Mesendoderm (in vitro differentiated cells): ENCODE data around the gene ITGB2.

Experiments
- DNase-seq: peaks from one replicate; pipeline ENCODE4 v3.0.0; 2013
- H2AK5ac ChIP-seq: 2 replicates; pipeline ENCODE4 v1.6.1; 2013; ENCODE audit warnings: low read length, inconsistent platforms
- H2BK120ac ChIP-seq: 2 replicates; pipeline ENCODE4 v1.6.1; 2013; ENCODE audit warnings: low read depth, mild to moderate bottlenecking, low read length, moderate library complexity, mixed read lengths
- H2BK15ac ChIP-seq: replicated peaks from 2 replicates; pipeline ENCODE4 v1.6.1; 2013; ENCODE audit warnings: low read depth, mild to moderate bottlenecking, moderate library complexity
- H2BK5ac ChIP-seq: 2 replicates; pipeline ENCODE4 v1.6.1; 2013; ENCODE audit warnings: low read length, inconsistent platforms
- H3K18ac ChIP-seq: 2 replicates; pipeline ENCODE4 v1.6.1; 2013; ENCODE audit warnings: mild to moderate bottlenecking, low read length, mixed read lengths
- H3K23ac ChIP-seq: one replicate; pipeline ENCODE4 v1.6.1; 2013; ENCODE audit warnings: low read length
- H3K27ac ChIP-seq: 2 replicates; pipeline ENCODE4 v1.5.1; 2013; ENCODE audit warnings: low read depth, mild to moderate bottlenecking, inconsistent platforms, low read length, moderate library complexity
- H3K27me3 ChIP-seq: 2 replicates; pipeline ENCODE4 v1.6.1; 2013; ENCODE audit warnings: low read length, control low read depth, mild to moderate bottlenecking, inconsistent platforms; ENCODE audit not compliant: insufficient read depth, poor library complexity
- H3K36me3 ChIP-seq: 2 replicates; pipeline ENCODE4 v1.6.1; 2013; ENCODE audit warnings: low read length, inconsistent platforms; ENCODE audit not compliant: control insufficient read depth, insufficient read depth
- H3K4ac ChIP-seq: one replicate; pipeline ENCODE4 v1.6.1; 2013; ENCODE audit warnings: low read depth, mild to moderate bottlenecking, low read length, moderate library complexity
- H3K4me1 ChIP-seq: 2 replicates; pipeline ENCODE4 v1.6.1; 2013; ENCODE audit warnings: low read depth, low read length, inconsistent platforms; ENCODE audit not compliant: control insufficient read depth
- H3K4me2 ChIP-seq: 2 replicates; pipeline ENCODE4 v1.6.1; 2013; ENCODE audit warnings: low read length
- H3K4me3 ChIP-seq: 2 replicates; pipeline ENCODE4 v1.5.1; 2013; ENCODE audit warnings: mild to moderate bottlenecking, low read length
- H3K56ac ChIP-seq: one replicate; pipeline ENCODE4 v1.6.1; 2013; ENCODE audit warnings: low read length
- H3K79me1 ChIP-seq: 2 replicates; pipeline ENCODE4 v1.6.1; 2013; ENCODE audit warnings: low read length, inconsistent platforms
- H3K79me2 ChIP-seq: 2 replicates; pipeline ENCODE4 v1.6.1; 2013; ENCODE audit warnings: mild to moderate bottlenecking, low read length; ENCODE audit not compliant: control insufficient read depth, insufficient read depth
- H3K9ac ChIP-seq: 2 replicates; pipeline ENCODE4 v1.6.1; 2013; ENCODE audit warnings: low read length, inconsistent platforms
- H4K5ac ChIP-seq: one replicate; pipeline ENCODE4 v1.6.1; 2013; ENCODE audit warnings: low read length
- H4K8ac ChIP-seq: one replicate; pipeline ENCODE4 v1.6.1; 2013; ENCODE audit warnings: low read depth, mild to moderate bottlenecking, control low read depth, low read length, moderate library complexity
- WGBS: extraction: QIAGEN DNeasy Blood & Tissue Kit; methylation state at CpG from one replicate; pipeline ENCODE4 v1.1.7; 2013; ENCODE audit warnings: low lambda C conversion rate, missing lambda C conversion rate; ENCODE audit not compliant: insufficient coverage; ENCODE audit errors: extremely low coverage; 5-methylcytosine and 5-hydroxymethylcytosine counted together

Gene ITGB2

GRCh38 chr21:44867464-44867863 is 53.2 kb downstream of the ITGB2 start:
- Histone ChIP-seq H3K56ac (peak overlapping the region; percentile 2), H3K27ac (no peak overlapping the region), H4K8ac (no peak overlapping the region), H2BK120ac (no peak overlapping the region), H3K4me2 (no peak overlapping the region), H3K4ac (no peak overlapping the region), H2BK5ac (no peak overlapping the region), H2AK5ac (no peak overlapping the region), H3K4me1 (peaks cover 25% of the 10 kb centered on the region), H3K4me3 (no peak overlapping the region), H3K18ac (no peak overlapping the region), H3K36me3 (peaks cover 2% of the 10 kb centered on the region), H2BK15ac (no peak overlapping the region), H4K5ac (no peak overlapping the region), H3K27me3 (no peaks in the 10 kb centered on the region), H3K23ac (no peak overlapping the region), H3K9ac (peak overlapping the region; percentile 38), H3K79me1 (peaks cover 36% of the 10 kb centered on the region), H3K79me2 (peaks cover 91% of the 10 kb centered on the region)
- WGBS = no CpG with 5 or more reads among the region's 15 CpGs
- no peak for DNase-seq

- no CpG with 5 or more reads among the region's 7 CpGs for WGBS
- H3K23ac ChIP-seq = no peak overlapping the region
- H3K27me3 ChIP-seq = no peaks in the 10 kb centered on the region
- H2BK120ac ChIP-seq = no peak overlapping the region
- peak overlapping the region; percentile 38 for H3K9ac ChIP-seq
- peaks cover 39% of the 10 kb centered on the region for H3K79me1 ChIP-seq
- no peak overlapping the region for H3K4ac ChIP-seq
- H3K79me2 ChIP-seq = peaks cover 87% of the 10 kb centered on the region
- no peak overlapping the region for H2BK15ac ChIP-seq
- peak; percentile 66 for DNase-seq
- H3K4me1 ChIP-seq = peaks cover 23% of the 10 kb centered on the region
- no peak overlapping the region for H4K8ac ChIP-seq
- no peak overlapping the region for H3K4me2 ChIP-seq
- peak overlapping the region; percentile 69 for H3K56ac ChIP-seq
- H3K27ac ChIP-seq = no peak overlapping the region
- no peak overlapping the region for H4K5ac ChIP-seq
- H3K4me3 ChIP-seq = no peak overlapping the region
- H2BK5ac ChIP-seq = peak overlapping the region; percentile 65
- H3K18ac ChIP-seq = no peak overlapping the region
- H2AK5ac ChIP-seq = no peak overlapping the region
- H3K36me3 ChIP-seq = peaks cover 2% of the 10 kb centered on the region
Measured at GRCh38 chr21:44866780-44867179, 53.9 kb downstream of the ITGB2 start.

- WGBS = no CpG with 5 or more reads among the region's 12 CpGs
Measured at GRCh38 chr21:44865561-44866280, 55.0 kb downstream of the ITGB2 start.

GRCh38 chr21:44862869-44863685 is 57.6 kb downstream of the ITGB2 start:
- Histone ChIP-seq H3K23ac (no peak overlapping the region), H2BK15ac (no peak overlapping the region), H2BK120ac (no peak overlapping the region), H3K27ac (no peak overlapping the region), H2AK5ac (no peak overlapping the region), H3K79me1 (peaks cover 46% of the 10 kb centered on the region), H3K56ac (no peak overlapping the region), H3K27me3 (no peaks in the 10 kb centered on the region), H3K4ac (no peak overlapping the region), H3K4me3 (no peak overlapping the region), H3K4me2 (no peak overlapping the region), H3K36me3 (peaks cover 8% of the 10 kb centered on the region), H2BK5ac (no peak overlapping the region), H3K79me2 (peaks cover 69% of the 10 kb centered on the region), H4K5ac (no peak overlapping the region), H3K18ac (no peak overlapping the region), H3K4me1 (peaks cover 10% of the 10 kb centered on the region), H4K8ac (no peak overlapping the region), H3K9ac (no peak overlapping the region)
- DNase-seq = no peak
- WGBS = no CpG with 5 or more reads among the region's 25 CpGs

More at GRCh38 chr21:44865561-44866280, 55.0 kb downstream of the ITGB2 start:
- peaks cover 40% of the 10 kb centered on the region for H3K79me1 ChIP-seq
- no peak overlapping the region for H4K5ac ChIP-seq
- H3K56ac ChIP-seq = no peak overlapping the region
- H3K4me3 ChIP-seq = no peak overlapping the region
- no peak overlapping the region for H3K4ac ChIP-seq
- no peak for DNase-seq
- peaks cover 19% of the 10 kb centered on the region for H3K4me1 ChIP-seq
- H3K27me3 ChIP-seq = no peaks in the 10 kb centered on the region
- H3K4me2 ChIP-seq = no peak overlapping the region
- H3K36me3 ChIP-seq = peaks cover 2% of the 10 kb centered on the region
- no peak overlapping the region for H2AK5ac ChIP-seq
- H4K8ac ChIP-seq = no peak overlapping the region
- no peak overlapping the region for H2BK5ac ChIP-seq
- H2BK15ac ChIP-seq = no peak overlapping the region
- H3K27ac ChIP-seq = no peak overlapping the region
- H3K23ac ChIP-seq = no peak overlapping the region
- no peak overlapping the region for H2BK120ac ChIP-seq
- H3K18ac ChIP-seq = no peak overlapping the region
- peaks cover 85% of the 10 kb centered on the region for H3K79me2 ChIP-seq
- no peak overlapping the region for H3K9ac ChIP-seq

DNA sequence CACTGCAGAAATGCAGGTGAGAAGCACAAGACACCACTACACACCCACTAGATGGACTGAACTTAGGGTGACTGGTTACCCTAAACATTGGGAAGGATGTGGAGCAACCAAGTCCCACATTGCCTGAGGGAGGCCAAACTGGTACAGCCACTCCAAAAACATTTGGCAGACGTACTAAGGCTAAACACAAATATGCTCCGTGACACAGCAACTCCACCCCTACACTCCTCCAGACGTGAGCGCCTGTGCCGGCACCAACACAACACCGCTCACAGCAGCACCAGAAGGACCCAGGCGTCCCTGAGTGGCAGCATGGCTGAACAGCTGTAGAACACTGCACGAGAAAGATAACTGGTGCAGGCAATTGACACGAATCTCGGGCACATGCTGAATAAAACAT is 61.9 kb downstream of the ITGB2 start:
- Histone ChIP-seq H3K4ac (no peak overlapping the region), H2BK15ac (no peak overlapping the region), H3K23ac (no peak overlapping the region), H3K27ac (no peak overlapping the region), H2AK5ac (no peak overlapping the region), H2BK5ac (no peak overlapping the region), H3K36me3 (peaks cover 19% of the 10 kb centered on the region), H3K79me2 (peaks cover 33% of the 10 kb centered on the region), H3K4me3 (no peak overlapping the region), H3K27me3 (no peaks in the 10 kb centered on the region), H3K9ac (no peak overlapping the region), H3K18ac (no peak overlapping the region), H3K4me2 (no peak overlapping the region), H3K56ac (no peak overlapping the region), H3K4me1 (no peaks in the 10 kb centered on the region), H4K8ac (no peak overlapping the region), H4K5ac (no peak overlapping the region), H2BK120ac (no peak overlapping the region), H3K79me1 (peaks cover 28% of the 10 kb centered on the region)
- no peak for DNase-seq
- no CpG with 5 or more reads among the region's 10 CpGs for WGBS
